GM23338 (cell line): Measurements from ENCODE around the gene PF4V1. TPM values are rescaled to one million over a fixed set of nuclear protein-coding genes. Genes with fewer than 3 reads are reported as not detected.

Experiments used
- ATAC-seq: fragments of 200-7000 bp; cut with Tn5 transposase; 3 replicates; pipeline ENCODE4 v1.9.1; 2020
- DNase-seq: peaks from one replicate; pipeline ENCODE4 v3.0.0-alpha.2; 2015; ENCODE audit warnings: low spot score
- H2AFZ ChIP-seq: fragments of 200-600 bp; sonication (generic); 2 replicates; pipeline ENCODE4 v1.8.0; 2016; ENCODE audit warnings: antibody characterized with exemption, mild to moderate bottlenecking, moderate library complexity
- H3F3A ChIP-seq: fragments of 200-600 bp; sonication (generic); replicated peaks from 2 replicates; pipeline ENCODE4 v1.8.0; 2017; ENCODE audit warnings: antibody characterized with exemption, mixed run types, low read depth
- H3K27ac ChIP-seq: fragments of 200-600 bp; sonication (generic); 2 replicates; pipeline ENCODE4 v1.6.1; 2016; ENCODE audit warnings: low read depth
- H3K27me3 ChIP-seq: fragments of 200-600 bp; sonication (generic); 2 replicates; pipeline ENCODE4 v1.8.0; 2016; ENCODE audit warnings: mild to moderate bottlenecking, mixed run types, moderate library complexity; ENCODE audit not compliant: insufficient read depth
- H3K36me3 ChIP-seq: fragments of 200-600 bp; sonication (generic); 2 replicates; pipeline ENCODE4 v1.8.0; 2016; ENCODE audit warnings: mild to moderate bottlenecking; ENCODE audit not compliant: insufficient read depth
- H3K4me1 ChIP-seq: fragments of 200-600 bp; sonication (generic); 2 replicates; pipeline ENCODE4 v1.8.0; 2016; ENCODE audit warnings: mild to moderate bottlenecking, moderate library complexity; ENCODE audit not compliant: insufficient read depth
- H3K4me2 ChIP-seq: fragments of 200-600 bp; sonication (generic); 2 replicates; pipeline ENCODE4 v1.7.1; 2017; ENCODE audit warnings: mixed run types
- H3K4me3 ChIP-seq: fragments of 200-600 bp; sonication (generic); 2 replicates; pipeline ENCODE4 v1.6.1; 2016; ENCODE audit warnings: mixed run types
- H3K79me2 ChIP-seq: fragments of 200-600 bp; sonication (generic); replicated peaks from 2 replicates; pipeline ENCODE4 v1.8.0; 2017; ENCODE audit warnings: mild to moderate bottlenecking; ENCODE audit not compliant: insufficient read depth
- H3K9me2 ChIP-seq: fragments of 200-600 bp; sonication (generic); 2 replicates; pipeline ENCODE4 v1.8.0; 2017; ENCODE audit not compliant: insufficient read depth
- H4K20me1 ChIP-seq: fragments of 200-600 bp; sonication (generic); replicated peaks from 2 replicates; pipeline ENCODE4 v1.8.0; 2017; ENCODE audit warnings: mild to moderate bottlenecking; ENCODE audit not compliant: insufficient read depth
- H3K27ac Mint-ChIP-seq: 2 replicates; pipeline ENCODE4 v1.8.0; 2020; ENCODE audit warnings: inconsistent platforms, mild to moderate bottlenecking, moderate library complexity, mixed read lengths
- H3K27me3 Mint-ChIP-seq: 3 replicates; pipeline ENCODE4 v1.8.0; 2022; ENCODE audit warnings: low read depth, mild to moderate bottlenecking, moderate library complexity, mixed read lengths, inconsistent platforms; ENCODE audit not compliant: insufficient read depth, poor library complexity
- H3K36me3 Mint-ChIP-seq: 3 replicates; pipeline ENCODE4 v1.8.0; 2021; ENCODE audit warnings: low read depth, mild to moderate bottlenecking, inconsistent platforms, moderate library complexity, mixed read lengths
- H3K4me1 Mint-ChIP-seq: 3 replicates; pipeline ENCODE4 v1.8.0; 2020; ENCODE audit warnings: mild to moderate bottlenecking, inconsistent platforms, mixed read lengths
- H3K4me3 Mint-ChIP-seq: 3 replicates; pipeline ENCODE4 v1.8.0; 2021; ENCODE audit warnings: moderate library complexity, mild to moderate bottlenecking, inconsistent platforms, mixed read lengths
- H3K9me3 Mint-ChIP-seq: 3 replicates; pipeline ENCODE4 v1.8.0; 2020; ENCODE audit warnings: moderate library complexity, mild to moderate bottlenecking, inconsistent platforms, mixed read lengths
- CREB1 ChIP-seq: fragments of 250-450 bp; sonication (Bioruptor Pico); IDR thresholded peaks from 2 replicates; pipeline ENCODE4 v1.5.0; 2020; ENCODE audit warnings: low read depth, mild to moderate bottlenecking, moderate library complexity
- CTCF ChIP-seq, 2 experiments: fragments of 200-600 bp in 1 of 2; sonication (generic) in 1 of 2; conservative IDR thresholded peaks; 2 replicates each; pipeline versions ENCODE4 v1.5.1 to v1.6.1; 2016 to 2017; ENCODE audit warnings: antibody characterized with exemption in 2 of 2, low read depth in 2 of 2, mild to moderate bottlenecking in 2 of 2, moderate library complexity in 1 of 2
- ETS1 ChIP-seq: IDR thresholded peaks from 2 replicates; pipeline ENCODE4 v1.6.1; 2016; ENCODE audit warnings: antibody characterized with exemption
- EZH2 ChIP-seq: fragments of 200-600 bp; sonication (generic); IDR thresholded peaks from one replicate; pipeline ENCODE4 v1.8.0; 2017; ENCODE audit warnings: antibody characterized with exemption, mild to moderate bottlenecking, low read depth; ENCODE audit not compliant: unreplicated experiment
- EZH2phosphoT487 ChIP-seq: fragments of 200-600 bp; sonication (generic); IDR thresholded peaks from one replicate; pipeline ENCODE4 v1.8.1; 2018; ENCODE audit warnings: antibody characterized with exemption; ENCODE audit not compliant: unreplicated experiment
- JUNB ChIP-seq: IDR thresholded peaks from one replicate; pipeline ENCODE4 v1.6.1; 2016; ENCODE audit warnings: antibody characterized with exemption; ENCODE audit not compliant: unreplicated experiment
- NANOG ChIP-seq: IDR thresholded peaks from 2 replicates; pipeline ENCODE4 v1.6.1; 2016; ENCODE audit warnings: antibody characterized with exemption, borderline replicate concordance
- POLR2AphosphoS5 ChIP-seq: IDR thresholded peaks from 2 replicates; pipeline ENCODE4 v1.6.1; 2016; ENCODE audit warnings: antibody characterized with exemption, low read depth
- REST ChIP-seq: IDR thresholded peaks from one replicate; pipeline ENCODE4 v1.6.1; 2018; ENCODE audit warnings: antibody characterized with exemption; ENCODE audit not compliant: unreplicated experiment
- STAT1 ChIP-seq: IDR thresholded peaks from one replicate; pipeline ENCODE4 v1.6.1; 2016; ENCODE audit warnings: antibody characterized with exemption; ENCODE audit not compliant: unreplicated experiment
- ZNF114 ChIP-seq: fragments of 250-450 bp; sonication (Bioruptor Pico); IDR thresholded peaks from 2 replicates; pipeline ENCODE4 v1.5.0; 2020; ENCODE audit warnings: mild to moderate bottlenecking, moderate library complexity
- ZNF331 ChIP-seq: fragments of 250-450 bp; sonication (Bioruptor Pico); IDR thresholded peaks from 2 replicates; pipeline ENCODE4 v1.5.0; 2020; ENCODE audit warnings: low read depth, mild to moderate bottlenecking, moderate library complexity
- ZNF462 ChIP-seq: fragments of 250-450 bp; sonication (Bioruptor Pico); IDR thresholded peaks from 2 replicates; pipeline ENCODE4 v1.5.0; 2020; ENCODE audit warnings: mild to moderate bottlenecking, moderate library complexity
- polyA plus RNA-seq: library from polyadenylated mRNA; unstranded; fragments of >200 nt; fragmentation: Nextera tagmentation; extraction: Ambion mirVana; gene quantifications from 2 replicates; pipeline ENCODE4 v1.2.1, GENCODE V29; 2016
- total RNA-seq: library from RNA; depleted of rRNA; stranded (reverse); fragments of >200 nt; shearing (Covaris generic); gene quantifications from 2 replicates; pipeline ENCODE4 v1.2.3, GENCODE V29; 2014

PF4V1 gene
- total and polyA plus RNA-seq, 2 experiments from 2014 or later, result 0.66 TPM; not detected in 1

- no peak overlapping the region for H3K27ac Mint-ChIP-seq
- H3K27me3 Mint-ChIP-seq, result peaks cover 6% of the 10 kb centered on the region
- no peak overlapping the region for H3K4me3 ChIP-seq
- H3K9me2 ChIP-seq, result no peaks in the 10 kb centered on the region
- H4K20me1 ChIP-seq, result no peaks in the 10 kb centered on the region
- H3K79me2 ChIP-seq, result no peaks in the 10 kb centered on the region
- H3K4me3 Mint-ChIP-seq, result no peak overlapping the region
- H3F3A ChIP-seq, result no peaks in the 10 kb centered on the region
- H3K4me1 ChIP-seq, result peaks cover 8% of the 10 kb centered on the region; the same call in 1 of the 2 replicates
- H3K36me3 ChIP-seq, result no peaks in the 10 kb centered on the region
- H3K4me2 ChIP-seq, result no peak overlapping the region
- no peaks in the 10 kb centered on the region for H3K36me3 Mint-ChIP-seq
- ATAC-seq (no peak), DNase-seq (no peak)
- H3K4me1 Mint-ChIP-seq, result peaks cover 25% of the 10 kb centered on the region
- no peak overlapping the region for H3K27ac ChIP-seq
- no peaks in the 10 kb centered on the region for H3K9me3 Mint-ChIP-seq
- no peak for TF ChIP-seq JUNB
- no peak for TF ChIP-seq EZH2
- no peak for TF ChIP-seq ETS1
- no peak for TF ChIP-seq STAT1
- TF ChIP-seq NANOG, result no peak
- TF ChIP-seq EZH2phosphoT487, result no peak
- no peak for TF ChIP-seq POLR2AphosphoS5
- no peak for TF ChIP-seq ZNF462 (CRISPR knock-in tag)
- TF ChIP-seq CREB1 (CRISPR knock-in tag), result no peak
- TF ChIP-seq ZNF331 (CRISPR knock-in tag), result no peak
- TF ChIP-seq REST, result no peak
- TF ChIP-seq CTCF (conservative IDR thresholded peaks at IDR 0.05; ENCODE audit: low read depth in 2 of 2), result no peak
- TF ChIP-seq ZNF114, result no peak
- peaks cover 21% of the 10 kb centered on the region for H3K27me3 ChIP-seq
- no peak overlapping the region for H2AFZ ChIP-seq
Observed at GRCh38 chr4:73841243-73841925, 11.7 kb upstream of the PF4V1 start.
